LNCAP (cell line): Measurements from ENCODE around the gene LIPA.

Experiments used
- TF ChIP-seq, protein P1 (sequence below): fragments of 450-650 bp; IDR thresholded peaks from 2 replicates; pipeline ENCODE4 v1.5.1; 2017; ENCODE audit warnings: mild to moderate bottlenecking

LIPA gene

DNA sequence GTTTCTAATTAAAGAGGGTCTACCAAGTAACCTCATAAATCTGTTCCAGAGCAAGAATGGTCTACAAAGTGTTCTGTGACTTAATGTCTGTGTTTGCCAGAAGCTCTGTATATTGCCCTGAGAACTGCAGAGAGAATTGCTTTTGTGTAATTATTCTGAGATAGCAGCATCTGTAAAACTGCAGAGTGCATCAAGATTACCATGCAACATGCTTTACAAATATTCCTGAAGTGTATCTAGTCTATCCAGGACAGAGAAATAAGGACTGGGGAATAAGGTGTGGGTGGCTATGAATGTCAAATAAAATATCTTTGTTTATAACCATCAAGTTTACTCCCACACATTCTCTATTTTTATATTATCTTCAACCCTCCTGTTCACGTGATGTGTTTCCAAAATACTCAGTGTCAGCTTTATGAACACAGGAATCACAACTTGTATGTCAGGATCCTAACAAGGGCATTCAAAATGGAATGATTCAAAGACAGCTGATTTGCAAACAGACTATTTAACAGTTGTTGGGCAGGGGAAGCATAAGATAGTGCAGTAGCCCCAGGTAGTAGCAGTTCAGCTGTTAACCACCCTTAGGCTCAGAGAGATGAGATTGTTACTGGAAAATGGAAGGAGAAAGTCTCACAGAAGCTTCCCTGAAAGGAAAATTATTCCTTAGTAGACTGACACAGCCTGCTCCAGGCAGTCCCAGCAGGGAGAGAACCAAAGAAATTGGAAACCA, 15.3 kb upstream of the LIPA start:
- TF ChIP-seq, protein P1, sequence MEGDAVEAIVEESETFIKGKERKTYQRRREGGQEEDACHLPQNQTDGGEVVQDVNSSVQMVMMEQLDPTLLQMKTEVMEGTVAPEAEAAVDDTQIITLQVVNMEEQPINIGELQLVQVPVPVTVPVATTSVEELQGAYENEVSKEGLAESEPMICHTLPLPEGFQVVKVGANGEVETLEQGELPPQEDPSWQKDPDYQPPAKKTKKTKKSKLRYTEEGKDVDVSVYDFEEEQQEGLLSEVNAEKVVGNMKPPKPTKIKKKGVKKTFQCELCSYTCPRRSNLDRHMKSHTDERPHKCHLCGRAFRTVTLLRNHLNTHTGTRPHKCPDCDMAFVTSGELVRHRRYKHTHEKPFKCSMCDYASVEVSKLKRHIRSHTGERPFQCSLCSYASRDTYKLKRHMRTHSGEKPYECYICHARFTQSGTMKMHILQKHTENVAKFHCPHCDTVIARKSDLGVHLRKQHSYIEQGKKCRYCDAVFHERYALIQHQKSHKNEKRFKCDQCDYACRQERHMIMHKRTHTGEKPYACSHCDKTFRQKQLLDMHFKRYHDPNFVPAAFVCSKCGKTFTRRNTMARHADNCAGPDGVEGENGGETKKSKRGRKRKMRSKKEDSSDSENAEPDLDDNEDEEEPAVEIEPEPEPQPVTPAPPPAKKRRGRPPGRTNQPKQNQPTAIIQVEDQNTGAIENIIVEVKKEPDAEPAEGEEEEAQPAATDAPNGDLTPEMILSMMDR = no peak

GRCh38 chr10:89263531-89263930, 12.0 kb upstream of the LIPA start:
- TF ChIP-seq, protein P1 = no peak

GRCh38 chr10:89263091-89263490, 11.5 kb upstream of the LIPA start:
- TF ChIP-seq, protein P1 = no peak

GRCh38 chr10:89262086-89263051, 10.8 kb upstream of the LIPA start:
- TF ChIP-seq, protein P1 = no peak

DNA sequence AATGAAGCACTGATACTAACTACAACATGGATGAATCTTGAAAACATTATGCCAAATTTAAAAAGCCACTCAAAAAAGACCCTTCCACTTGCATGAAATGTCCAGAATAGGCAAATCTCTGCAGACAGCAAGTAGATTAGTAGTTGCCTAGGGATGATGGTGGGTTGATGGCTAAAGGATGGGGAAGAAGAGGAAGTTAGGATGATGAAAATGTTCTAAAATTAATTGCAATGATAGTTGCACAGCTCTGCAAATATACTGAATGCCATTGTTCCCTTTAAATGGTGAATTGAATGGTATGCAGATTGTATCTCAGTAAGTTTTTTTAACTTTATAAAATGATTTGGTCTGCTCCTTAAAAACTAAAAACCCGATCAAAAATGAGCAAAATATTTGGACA, 7.3 kb upstream of the LIPA start:
- TF ChIP-seq, protein P1 = no peak

- TF ChIP-seq, protein P1 = no peak
Measured at GRCh38 chr10:89257581-89257980, 6.0 kb upstream of the LIPA start.

DNA sequence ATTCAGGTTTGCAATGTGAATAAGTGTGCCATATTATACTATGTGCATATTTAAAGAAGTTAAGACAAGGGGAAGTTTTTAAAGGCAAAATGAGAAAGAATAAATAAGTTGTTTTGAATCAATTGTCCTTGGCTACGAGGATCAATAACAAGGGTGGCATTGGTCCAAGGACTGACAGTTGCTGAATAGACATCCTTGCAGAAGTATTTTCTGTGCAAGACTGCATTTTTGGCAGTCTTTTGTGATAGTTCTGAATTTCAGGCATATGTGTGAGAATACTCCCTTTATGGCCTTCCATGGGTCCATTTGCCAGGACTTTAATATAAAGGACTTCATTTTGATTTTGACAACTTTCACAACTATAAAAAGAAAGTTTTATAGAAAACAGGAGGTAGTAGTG, 5.4 kb upstream of the LIPA start:
- TF ChIP-seq, protein P1 = no peak
